NK-92 (cell line): Measurements from ENCODE around the gene UBASH3B.
"Not testable (repeated sequence)": the region's sequence is repeated elsewhere in the genome, so short reads cannot be mapped to it uniquely, and the experiment has no call there.

ENCODE experiments used
- DNase-seq: peaks from one replicate; lab custom pipeline; 2025; ENCODE audit not compliant: unreplicated experiment; lab: John Stamatoyannopoulos, UW

Gene UBASH3B

GRCh38 chr11:122808478-122808869 lies 153.0 kb downstream of the UBASH3B start:
- DNase-seq = no peak

- DNase-seq = no peak
These were observed 154.3 kb downstream of the UBASH3B start for GRCh38 chr11:122809866-122810265.

GRCh38 chr11:122811721-122812120 lies 156.2 kb downstream of the UBASH3B start:
- no peak for DNase-seq

- DNase-seq = no peak
These were observed 157.1 kb downstream of the UBASH3B start for GRCh38 chr11:122812638-122813037.

GRCh38 chr11:122813176-122813893 lies 157.8 kb downstream of the UBASH3B start:
- no peak for DNase-seq

- DNase-seq = no peak
These were observed 158.4 kb downstream of the UBASH3B start for GRCh38 chr11:122813894-122814270.

GRCh38 chr11:122814401-122814800 lies 158.9 kb downstream of the UBASH3B start:
- DNase-seq = no peak

GRCh38 chr11:122815900-122816299 lies 160.4 kb downstream of the UBASH3B start:
- no peak for DNase-seq

GRCh38 chr11:122816761-122817520 lies 161.4 kb downstream of the UBASH3B start:
- no peak for DNase-seq

GRCh38 chr11:122820158-122820557 lies 164.6 kb downstream of the UBASH3B start:
- DNase-seq = no peak

GRCh38 chr11:122821169-122821568 lies 165.6 kb downstream of the UBASH3B start:
- DNase-seq = no peak

- DNase-seq = no peak
These were observed 166.7 kb downstream of the UBASH3B start for GRCh38 chr11:122822241-122822640.

GRCh38 chr11:122823564-122823963 lies 168.0 kb downstream of the UBASH3B start:
- no peak for DNase-seq

- DNase-seq = not testable (repeated sequence)
These were observed 173.8 kb downstream of the UBASH3B start for GRCh38 chr11:122829371-122829770.

- not testable (repeated sequence) for DNase-seq
These were observed 176.8 kb downstream of the UBASH3B start for GRCh38 chr11:122832297-122832696.

GRCh38 chr11:122832721-122833470 lies 177.4 kb downstream of the UBASH3B start:
- no peak for DNase-seq

- no peak for DNase-seq
These were observed 178.4 kb downstream of the UBASH3B start for GRCh38 chr11:122833846-122834464.

- no peak for DNase-seq
These were observed 181.4 kb downstream of the UBASH3B start for GRCh38 chr11:122836916-122837315.

GRCh38 chr11:122837528-122838346 lies 182.2 kb downstream of the UBASH3B start:
- DNase-seq = no peak
